GM12891 (cell line): Measurements from ENCODE around the gene YIF1A.
A peak's percentile ranks its signal among the peaks of the same experiment; 100 is the strongest.

ENCODE experiments used
- PAX5 ChIP-seq: IDR thresholded peaks from 2 replicates; pipeline ENCODE4 v1.6.1; 2011; ENCODE audit warnings: low read length, moderate library complexity, mild to moderate bottlenecking; ENCODE audit not compliant: insufficient read depth, severe bottlenecking
- POLR2A ChIP-seq: IDR thresholded peaks from 2 replicates; pipeline ENCODE4 v1.6.1; 2011; ENCODE audit warnings: low read depth, low read length, control low read depth
- POLR2AphosphoS5 ChIP-seq: IDR thresholded peaks from 2 replicates; pipeline ENCODE4 v1.6.1; 2011; ENCODE audit warnings: low read depth, low read length, control low read depth
- POU2F2 ChIP-seq: IDR thresholded peaks from 2 replicates; pipeline ENCODE4 v1.6.1; 2011; ENCODE audit warnings: low read depth, mild to moderate bottlenecking, control low read depth, low read length, moderate library complexity
- SPI1 ChIP-seq: IDR thresholded peaks from 2 replicates; pipeline ENCODE4 v1.6.1; 2011; ENCODE audit warnings: low read depth, low read length, control low read depth
- TAF1 ChIP-seq: IDR thresholded peaks from 2 replicates; pipeline ENCODE4 v1.6.1; 2011; ENCODE audit warnings: low read depth, low read length, control low read depth

DNA sequence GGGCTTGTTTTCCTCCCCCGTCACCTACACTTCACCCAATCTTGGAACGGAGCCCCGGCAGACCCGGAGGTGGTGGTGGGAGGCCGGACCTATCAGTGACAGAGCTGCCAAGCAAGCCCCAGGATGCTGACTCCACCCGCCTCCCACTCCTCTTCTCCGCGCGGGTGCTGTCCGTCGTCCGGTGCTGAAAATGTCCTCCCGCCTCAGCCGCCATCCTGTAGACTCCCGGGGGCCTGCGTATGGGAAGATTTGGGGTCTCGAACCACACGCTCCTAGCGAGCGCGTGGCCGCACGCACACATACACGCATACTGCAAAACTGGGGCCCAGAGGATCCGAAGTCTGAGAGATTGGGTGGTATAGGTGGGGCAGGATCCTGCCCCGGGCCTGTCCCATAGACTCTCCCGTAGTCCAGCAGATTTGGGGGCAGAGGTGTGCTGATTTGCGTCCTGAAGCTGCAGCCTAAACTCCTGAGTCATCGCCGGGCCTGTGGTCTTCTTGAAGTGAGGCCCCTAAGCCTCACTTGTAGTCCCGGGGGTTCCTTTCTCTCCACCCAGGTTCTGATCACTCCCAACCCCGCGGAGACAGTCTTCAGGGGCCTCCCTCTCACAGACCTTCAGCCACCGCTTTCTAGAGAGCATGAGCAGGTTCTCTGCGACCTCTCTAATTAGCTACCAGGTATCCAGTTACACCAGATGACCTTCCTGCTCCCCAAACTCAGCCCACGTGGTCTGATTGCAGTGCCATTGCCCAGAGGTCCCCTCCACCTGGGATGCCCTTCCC is 796 bp upstream of the YIF1A start:
- no peak for TF ChIP-seq POLR2AphosphoS5
- no peak for TF ChIP-seq POLR2A
- TF ChIP-seq TAF1, result no peak; the same call in 1 of the 2 replicates
- no peak for TF ChIP-seq PAX5
- no peak for TF ChIP-seq SPI1
- 0 out of 2 replicates have a peak, but pooled peaks have one; percentile 32 for TF ChIP-seq POU2F2
